DMS79 treated with DMSO at 0.1 percent for 48 hours (cell line): Measurements from ENCODE around the gene WFIKKN2.
"Not testable (repeated sequence)": the region's sequence is repeated elsewhere in the genome, so short reads cannot be mapped to it uniquely, and the experiment has no call there.

ENCODE experiments used
- DNase-seq: peaks from one replicate; lab custom pipeline; 2025; lab: John Stamatoyannopoulos, UW

The WFIKKN2 gene

DNA sequence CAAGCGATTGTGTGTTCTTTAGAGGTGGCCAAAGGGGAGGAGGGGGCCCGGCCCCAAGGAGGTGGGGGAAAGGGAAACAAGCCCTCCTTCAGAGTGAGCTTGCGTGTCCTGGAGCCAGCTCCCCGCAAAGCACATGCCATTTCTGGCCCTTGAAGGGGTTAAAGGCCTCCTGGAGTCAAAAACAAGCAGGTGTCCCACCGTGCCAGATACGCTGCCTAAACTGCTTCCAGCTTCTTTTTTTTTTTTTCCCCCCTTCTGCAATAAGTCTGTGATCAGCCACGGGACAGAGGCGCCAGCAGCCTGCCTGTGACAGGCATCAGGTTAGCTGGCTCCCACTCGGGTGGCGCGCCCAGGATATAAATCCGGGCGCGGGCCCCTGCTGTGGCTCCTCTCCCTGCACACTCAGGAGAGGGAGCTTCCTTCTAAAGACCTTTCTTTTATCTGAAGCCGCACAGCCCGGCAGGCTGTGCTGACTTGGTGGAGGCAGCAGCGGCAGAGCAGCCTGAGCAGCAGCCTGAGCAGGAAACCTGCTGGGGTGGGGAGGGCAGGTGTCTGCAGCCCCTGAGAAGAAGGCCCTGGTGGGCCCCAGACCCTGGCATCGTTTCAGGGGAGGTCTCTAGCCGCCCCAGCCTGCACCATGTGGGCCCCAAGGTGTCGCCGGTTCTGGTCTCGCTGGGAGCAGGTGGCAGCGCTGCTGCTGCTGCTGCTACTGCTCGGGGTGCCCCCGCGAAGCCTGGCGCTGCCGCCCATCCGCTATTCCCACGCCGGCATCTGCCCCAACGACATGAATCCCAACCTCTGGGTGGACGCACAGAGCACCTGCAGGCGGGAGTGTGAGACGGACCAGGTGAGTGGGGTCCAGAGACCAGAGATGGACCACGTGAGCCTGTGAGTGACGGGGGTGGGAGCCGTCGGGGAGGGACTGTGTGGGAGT, at the start of gene WFIKKN2:
WFIKKN2 (plus strand) TSS at position 286 of the 934 bp plus-strand sequence; CDS start at position 638, 352 bp downstream.
- no peak for DNase-seq

- DNase-seq = peak; percentile 41
These were observed 49.3 kb upstream of the WFIKKN2 start for GRCh38 chr17:50785946-50786570.

- no peak for DNase-seq
These were observed 48.3 kb upstream of the WFIKKN2 start for GRCh38 chr17:50787106-50787505.

DNA sequence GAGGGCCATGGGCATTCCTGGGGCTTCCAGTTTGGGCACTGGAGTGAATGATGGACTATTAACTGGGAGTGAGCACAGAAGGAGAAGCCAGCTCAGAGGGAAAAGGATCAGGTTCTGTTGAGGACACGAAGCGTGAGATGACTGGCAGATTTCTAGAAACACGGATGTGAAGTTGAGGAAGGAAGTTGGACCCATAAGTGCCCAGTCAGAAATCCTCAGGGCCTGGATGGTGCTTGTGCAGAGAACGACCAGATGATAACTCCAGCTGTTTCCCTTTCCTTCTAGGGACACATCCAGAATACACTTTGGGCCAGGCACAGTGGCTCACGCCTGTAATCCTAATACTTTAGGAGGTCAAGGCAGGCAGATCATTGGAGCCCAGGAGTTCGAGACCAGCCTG, 44.8 kb upstream of the WFIKKN2 start:
- no peak for DNase-seq

GRCh38 chr17:50792132-50792531, 43.3 kb upstream of the WFIKKN2 start:
- no peak for DNase-seq

- DNase-seq = no peak
These were observed 42.4 kb upstream of the WFIKKN2 start for GRCh38 chr17:50793007-50793406.

- no peak for DNase-seq
These were observed 41.0 kb upstream of the WFIKKN2 start for GRCh38 chr17:50794361-50794760.

GRCh38 chr17:50797135-50797810, 38.1 kb upstream of the WFIKKN2 start:
- peak; percentile 56 for DNase-seq

DNA sequence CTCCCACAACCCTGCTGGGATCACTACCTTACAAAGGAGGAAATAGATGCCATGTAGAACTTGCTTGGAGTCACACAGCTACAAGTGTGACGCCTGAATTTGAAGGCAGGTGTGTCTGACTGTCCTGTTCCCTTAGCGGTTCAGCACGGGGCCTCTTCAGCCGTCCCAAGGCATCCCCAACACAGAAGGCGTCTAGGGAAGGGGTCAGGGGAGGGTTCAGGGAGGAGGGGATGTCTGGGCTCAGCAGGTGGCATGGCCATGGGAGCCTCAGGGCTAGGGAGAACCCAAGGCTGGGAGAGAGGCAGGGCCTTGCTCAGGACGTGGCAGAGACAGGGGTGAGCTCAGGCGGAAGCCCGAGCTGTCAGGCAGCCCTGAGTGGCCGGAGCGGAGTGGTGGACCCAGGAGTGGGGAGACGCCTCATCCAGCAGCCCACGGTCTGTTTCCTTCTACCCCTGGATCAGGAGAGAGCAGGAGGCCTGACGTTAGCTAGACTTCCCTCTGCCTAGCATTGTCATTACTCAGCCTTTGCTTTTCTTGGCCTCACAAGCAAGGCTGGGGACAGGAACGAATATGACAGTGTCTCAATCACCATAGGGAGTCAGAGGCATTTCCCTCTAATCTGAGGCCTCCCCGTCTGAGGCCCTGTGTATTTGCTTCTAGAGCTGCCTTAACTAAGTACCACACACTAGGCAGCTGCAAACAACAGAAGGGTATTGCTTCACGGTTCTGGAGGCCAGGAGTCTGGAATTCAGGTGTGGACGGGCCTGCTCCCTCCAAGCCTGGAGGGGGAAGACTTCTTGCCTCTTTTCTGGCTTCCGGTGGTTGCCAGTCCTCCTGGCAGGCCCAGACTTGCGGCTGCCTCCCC, 36.7 kb upstream of the WFIKKN2 start:
- DNase-seq = peak; percentile 15

DNA sequence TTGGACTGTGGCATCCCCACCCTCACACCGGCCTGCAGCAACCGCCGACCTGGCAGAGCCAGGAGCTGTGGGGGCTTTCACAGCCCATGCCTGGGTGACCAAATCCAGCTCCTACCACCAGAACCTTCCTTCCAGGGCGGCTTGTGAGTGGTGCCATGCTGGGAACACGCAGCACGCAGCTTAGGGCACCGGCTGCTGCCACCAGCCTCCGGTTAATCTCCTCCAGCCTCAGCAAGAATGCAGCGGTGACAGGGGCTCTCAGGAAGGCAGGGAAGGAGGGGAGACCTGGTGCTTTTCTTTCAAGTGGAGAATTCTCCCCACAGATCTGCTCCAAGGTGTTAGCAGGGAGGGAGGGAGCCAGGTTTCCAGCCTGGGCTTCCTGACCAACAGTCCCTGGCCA, 35.8 kb upstream of the WFIKKN2 start:
- DNase-seq = no peak

DNA sequence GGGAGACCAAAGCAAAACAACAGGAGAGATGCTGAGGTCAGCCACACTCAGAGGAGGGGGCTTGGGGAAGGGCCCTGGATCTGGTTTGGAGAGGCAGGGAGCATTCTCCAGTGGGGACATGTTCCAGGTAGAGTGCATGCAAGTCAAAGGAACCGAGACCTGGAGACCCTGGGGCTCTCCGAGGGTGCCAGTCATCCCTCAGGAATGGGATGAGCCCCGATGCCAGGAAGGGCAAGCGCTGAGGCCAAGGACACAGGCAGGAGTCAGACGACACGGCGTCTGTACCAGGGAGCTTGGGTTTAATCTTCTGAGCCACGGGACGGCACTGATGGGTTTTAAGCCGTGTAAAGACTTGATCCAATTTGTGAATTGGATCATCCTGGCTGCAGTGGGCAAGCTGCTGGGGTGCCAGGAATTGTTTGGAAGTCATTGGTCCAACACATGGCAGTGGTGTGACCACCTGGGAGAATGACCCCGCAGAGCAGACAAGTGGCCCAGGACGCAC, 35.1 kb upstream of the WFIKKN2 start:
- no peak for DNase-seq

DNA sequence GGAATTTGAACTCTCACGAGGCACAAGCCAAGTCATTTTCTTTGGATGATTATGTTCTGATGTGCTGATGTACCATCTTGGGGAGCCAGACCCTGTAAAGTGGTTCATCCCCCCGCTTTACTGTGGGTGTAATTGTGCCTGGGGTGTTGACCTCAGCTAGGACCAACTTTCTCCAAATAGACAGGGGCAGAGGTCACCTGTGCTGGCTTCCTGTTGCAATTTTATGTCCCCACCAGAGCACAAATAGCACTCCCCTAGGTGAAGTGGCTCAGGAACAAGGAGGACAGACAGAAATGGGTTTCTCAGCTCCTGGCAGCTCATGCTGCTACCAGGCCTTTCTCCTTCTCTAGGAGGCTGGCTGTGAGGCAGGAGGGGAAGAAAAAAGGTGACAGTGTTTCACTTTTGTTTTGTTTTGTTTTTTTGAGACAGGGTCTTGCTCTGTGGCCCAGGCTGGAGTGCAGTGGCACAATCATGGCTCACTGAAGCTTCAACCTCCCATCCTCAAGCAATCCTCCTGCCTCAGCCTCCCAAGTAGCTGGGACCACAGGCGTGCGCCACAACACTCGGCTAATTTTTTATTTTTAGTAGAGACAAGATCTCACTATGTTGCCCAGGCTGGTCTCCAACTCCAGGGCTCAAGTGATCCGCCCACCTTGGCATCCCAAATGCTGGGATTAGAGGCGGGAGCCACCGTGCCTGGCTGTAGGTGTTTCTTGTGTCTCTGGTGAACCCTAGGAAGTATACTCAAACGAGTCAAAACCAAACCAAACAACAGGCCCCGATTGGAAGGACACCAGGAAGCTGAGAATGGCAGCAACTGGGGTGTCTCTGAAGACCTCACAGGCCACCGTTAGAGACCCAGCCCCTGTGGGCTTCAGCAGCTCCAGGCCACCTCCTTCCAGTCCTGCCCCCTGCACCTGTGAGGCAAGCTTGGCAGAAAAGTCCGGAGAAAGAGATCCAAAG, 32.5 kb upstream of the WFIKKN2 start:
- DNase-seq = no peak

DNA sequence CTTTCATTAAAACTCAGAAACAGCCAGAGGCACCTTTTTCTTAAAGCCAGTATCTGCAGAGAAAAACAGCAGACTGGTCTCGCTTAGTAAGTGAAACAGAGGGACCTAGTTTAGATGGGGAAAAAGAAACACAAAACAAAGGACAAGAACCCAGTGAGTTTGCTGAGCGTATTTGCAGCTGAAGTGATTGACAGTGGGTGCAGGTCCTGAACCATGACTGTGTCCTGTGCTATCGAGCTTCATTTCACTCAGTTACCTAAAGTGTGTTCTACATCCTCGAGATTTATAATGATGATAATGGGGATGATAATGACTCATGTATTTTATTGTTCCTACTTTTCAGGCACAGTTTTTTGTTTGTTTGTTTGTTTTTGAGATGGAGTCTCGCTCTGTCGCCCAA, 31.7 kb upstream of the WFIKKN2 start:
- DNase-seq = no peak

GRCh38 chr17:50804749-50805475, 30.5 kb upstream of the WFIKKN2 start:
- not testable (repeated sequence) for DNase-seq

GRCh38 chr17:50805486-50805885, 29.9 kb upstream of the WFIKKN2 start:
- no peak for DNase-seq

DNA sequence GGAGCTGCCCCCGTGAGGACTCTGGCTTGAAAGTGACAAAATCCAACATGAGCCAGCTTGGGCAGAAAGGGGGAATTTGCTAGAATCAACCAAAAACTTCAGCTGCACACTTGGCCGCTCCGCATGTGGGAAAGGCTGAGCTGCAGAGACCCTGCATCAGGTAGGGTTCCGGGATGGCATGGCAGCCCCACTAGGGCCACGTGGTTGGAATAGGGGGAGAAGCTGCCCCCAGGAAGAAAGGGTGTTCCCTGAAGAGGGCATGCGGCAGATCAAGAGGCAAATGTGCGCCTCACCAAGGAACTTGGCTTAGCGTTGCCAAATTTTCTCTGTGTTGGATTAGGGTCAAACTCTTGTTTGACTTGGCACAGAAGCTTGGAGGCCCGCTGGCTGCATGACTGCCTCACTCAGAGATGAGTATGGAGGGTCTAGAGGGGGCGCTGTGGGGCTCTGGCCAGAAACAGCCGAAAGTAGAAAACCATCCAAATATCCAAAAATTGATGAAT, 29.2 kb upstream of the WFIKKN2 start:
- no peak for DNase-seq

- no peak for DNase-seq
These were observed 28.4 kb upstream of the WFIKKN2 start for GRCh38 chr17:50807009-50807408.

DNA sequence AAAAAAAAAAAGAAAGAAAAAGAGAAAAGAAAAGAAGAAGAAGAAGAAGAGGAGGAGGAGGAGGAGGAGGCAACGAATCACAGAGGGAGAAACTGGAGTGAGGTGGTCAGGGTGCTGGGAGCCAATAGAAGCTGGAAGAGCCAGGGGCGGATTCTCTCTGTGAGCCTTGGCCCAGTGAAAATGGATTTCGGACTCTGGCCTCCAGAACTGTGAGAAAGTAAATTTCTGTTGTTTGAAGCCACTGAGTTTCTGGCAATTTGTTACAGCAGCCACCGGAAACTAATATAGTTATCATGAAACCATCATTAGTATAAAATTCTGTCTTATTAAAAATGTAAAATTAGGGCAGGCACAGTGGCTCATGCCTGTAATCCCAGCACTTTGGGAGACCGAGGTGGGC, 27.7 kb upstream of the WFIKKN2 start:
- no peak for DNase-seq

GRCh38 chr17:50808413-50808812, 27.0 kb upstream of the WFIKKN2 start:
- no peak for DNase-seq
